ENCODE data around the gene DOCK2. TPM values are rescaled to one million over a fixed set of nuclear protein-coding genes. Genes with fewer than 3 reads are reported as not detected.

The DOCK2 gene
- total and polyA plus RNA-seq, 2 donors (not counting 3 experiments of a cell fraction or from before 2014, with no cell fraction given), result 0.62 to 4.8 TPM

DNA sequence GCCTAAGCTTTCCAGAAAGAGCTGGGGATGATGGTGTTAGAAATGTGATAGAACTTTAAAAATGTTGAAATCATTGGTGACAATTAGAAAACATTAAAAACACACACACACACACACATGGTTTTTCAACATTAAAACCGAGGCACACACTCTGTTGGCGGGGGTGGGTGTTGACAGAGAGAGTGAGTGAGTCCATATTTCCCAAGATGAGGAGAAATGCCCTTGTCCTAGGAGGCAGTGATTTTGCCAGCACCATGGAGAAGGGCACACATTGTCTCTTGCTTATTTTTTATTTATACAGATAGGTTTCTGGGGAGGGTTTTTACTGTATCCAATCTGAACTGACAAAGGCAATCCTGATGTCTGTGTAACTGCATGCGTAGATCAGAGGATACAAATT is 190.7 kb downstream of the DOCK2 start:
- no peaks in the 10 kb centered on the region for H3K4me1 ChIP-seq (ENCODE audit: control insufficient read depth, extremely low read depth, insufficient read depth, low read length)
- H3K27me3 ChIP-seq (ENCODE audit: control insufficient read depth in 2 of 2, insufficient read depth in 2 of 2, low read length in 2 of 2), result no peaks in the 10 kb centered on the region
- dilution Hi-C loops (cut with MboI; ENCODE audit: extremely low pct_ligation_motif_present, low sequenced_read_pairs), result no loop called here
- H3K27ac ChIP-seq (ENCODE audit: insufficient read depth, low read depth, low read length), result no peak overlapping the region
- intact Hi-C loops (cut with micrococcal nuclease), result no loop called here
- no peak overlapping the region for H2AFZ ChIP-seq (ENCODE audit: low read depth, low read length)
- no peak overlapping the region for H3K4me2 ChIP-seq (ENCODE audit: insufficient read depth, low read length)
- no peaks in the 10 kb centered on the region for H3K9me1 ChIP-seq (replicated peaks; ENCODE audit: control insufficient read depth, extremely low read depth, insufficient read depth, low read length)
- H3K79me2 ChIP-seq (ENCODE audit: control insufficient read depth, insufficient read depth, low read length), result no peaks in the 10 kb centered on the region
- CTCF ChIA-PET, result interaction anchor here (1.0 to 2.4 kb wide), 4 partner anchors 12 to 153 kb away, joined by 4 to 8 read pairs (median 6); partner anchors contain the start of gene INSYN2B
- no peaks in the 10 kb centered on the region for H3K9me3 ChIP-seq (replicated peaks; ENCODE audit: control insufficient read depth, insufficient read depth, low read length)
- POLR2A ChIA-PET, result no interaction called here
- no peak overlapping the region for H3K4me3 ChIP-seq (replicated peaks in 1 of 3; ENCODE audit: insufficient read depth in 1 of 3, low read depth in 1 of 3, low read length in 3 of 3)
- no TSS peak for BruUV-seq (replicated peaks)
- DNase-seq (ENCODE audit: low read depth, low spot score) (no peak), FAIRE-seq (no peak)
- no peaks in the 10 kb centered on the region for H4K20me1 ChIP-seq (replicated peaks; ENCODE audit: control insufficient read depth, extremely low read depth, insufficient read depth, low read length)
- H3K9ac ChIP-seq (replicated peaks; ENCODE audit: extremely low read depth, insufficient read depth, low read length), result no peak overlapping the region
- TF ChIP-seq JUN (IDR thresholded peaks at IDR 0.05; ENCODE audit: borderline replicate concordance, insufficient read depth, insufficient read length, low read depth) (no peak), GATA2 (IDR thresholded peaks at IDR 0.05; ENCODE audit: insufficient read depth, insufficient read length, low read depth, low read length) (no peak), MAX (IDR thresholded peaks at IDR 0.05; ENCODE audit: insufficient read depth, insufficient read length) (no peak), EZH2 (IDR thresholded peaks at IDR 0.05; ENCODE audit: borderline replicate concordance, low read depth, low read length, severe bottlenecking) (no peak)
- no peaks in the 10 kb centered on the region for H3K36me3 ChIP-seq (ENCODE audit: control insufficient read depth in 2 of 2, extremely low read depth in 1 of 2, insufficient read depth in 2 of 2, low read length in 2 of 2)

DNA sequence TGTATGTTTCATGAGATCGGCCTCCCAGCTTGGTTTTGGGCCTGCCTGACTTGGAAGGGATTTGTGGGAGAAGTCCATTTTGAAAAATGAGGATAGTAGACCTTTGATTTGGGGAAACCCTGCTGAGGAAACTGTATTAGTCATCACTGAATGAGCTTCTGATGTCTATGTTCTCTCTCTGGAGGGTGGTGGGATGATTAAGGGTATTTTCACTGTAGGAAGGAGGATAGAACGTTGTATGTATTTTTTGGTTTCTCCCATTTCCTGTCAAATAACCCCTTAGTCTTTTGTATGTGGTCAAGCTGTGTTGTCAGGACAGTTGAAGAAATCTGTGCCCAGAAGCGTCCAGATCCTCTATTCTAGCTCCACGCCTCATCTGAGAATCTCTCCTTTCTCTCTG is 191.3 kb downstream of the DOCK2 start:
- Histone ChIP-seq H3K4me1 (ENCODE audit: control insufficient read depth, extremely low read depth, insufficient read depth, low read length) (no peaks in the 10 kb centered on the region), H3K9ac (replicated peaks; ENCODE audit: extremely low read depth, insufficient read depth, low read length) (no peak overlapping the region), H3K27me3 (ENCODE audit: control insufficient read depth in 2 of 2, insufficient read depth in 2 of 2, low read length in 2 of 2) (no peaks in the 10 kb centered on the region), H3K4me2 (ENCODE audit: insufficient read depth, low read length) (no peak overlapping the region), H3K36me3 (ENCODE audit: control insufficient read depth in 2 of 2, extremely low read depth in 1 of 2, insufficient read depth in 2 of 2, low read length in 2 of 2) (no peaks in the 10 kb centered on the region), H3K79me2 (ENCODE audit: control insufficient read depth, insufficient read depth, low read length) (no peaks in the 10 kb centered on the region), H3K4me3 (replicated peaks in 1 of 3; ENCODE audit: insufficient read depth in 1 of 3, low read depth in 1 of 3, low read length in 3 of 3) (no peak overlapping the region), H4K20me1 (replicated peaks; ENCODE audit: control insufficient read depth, extremely low read depth, insufficient read depth, low read length) (no peaks in the 10 kb centered on the region), H3K27ac (ENCODE audit: insufficient read depth, low read depth, low read length) (no peak overlapping the region), H3K9me3 (replicated peaks; ENCODE audit: control insufficient read depth, insufficient read depth, low read length) (no peaks in the 10 kb centered on the region), H2AFZ (ENCODE audit: low read depth, low read length) (no peak overlapping the region), H3K9me1 (replicated peaks; ENCODE audit: control insufficient read depth, extremely low read depth, insufficient read depth, low read length) (no peaks in the 10 kb centered on the region)
- ChIA-PET POLR2A (no interaction called here), CTCF (interaction anchor here (0.5 to 2.2 kb wide), 2 partner anchors 64 to 152 kb away, joined by 4 to 8 read pairs; partner anchors contain the start of gene INSYN2B)
- FAIRE-seq (no peak), DNase-seq (ENCODE audit: low read depth, low spot score) (no peak)
- dilution Hi-C loops (cut with MboI; ENCODE audit: extremely low pct_ligation_motif_present, low sequenced_read_pairs) (no loop called here), intact Hi-C loops (cut with micrococcal nuclease) (no loop called here)
- no TSS peak for BruUV-seq (replicated peaks)
- TF ChIP-seq CTCF (IDR thresholded peaks at IDR 0.05; ENCODE audit: extremely low read depth in 1 of 2, insufficient read depth in 1 of 2, low read depth in 1 of 2, low read length in 2 of 2) (no peak), FOS (IDR thresholded peaks at IDR 0.05; ENCODE audit: borderline replicate concordance, insufficient read depth, low read length) (no peak), POLR2A (IDR thresholded peaks at IDR 0.05; ENCODE audit: low read depth, low read length) (no peak), MAX (IDR thresholded peaks at IDR 0.05; ENCODE audit: insufficient read depth, insufficient read length) (no peak), GATA2 (IDR thresholded peaks at IDR 0.05; ENCODE audit: insufficient read depth, insufficient read length, low read depth, low read length) (no peak), MYC (IDR thresholded peaks at IDR 0.05; ENCODE audit: low read depth, low read length) (no peak), POLR2AphosphoS5 (IDR thresholded peaks at IDR 0.05; ENCODE audit: insufficient read depth, low read depth, low read length) (no peak), JUN (IDR thresholded peaks at IDR 0.05; ENCODE audit: borderline replicate concordance, insufficient read depth, insufficient read length, low read depth) (no peak), EZH2 (IDR thresholded peaks at IDR 0.05; ENCODE audit: borderline replicate concordance, low read depth, low read length, severe bottlenecking) (no peak)
